ENCODE data around the gene IQSEC1. TPM values are rescaled to one million over a fixed set of nuclear protein-coding genes. Genes with fewer than 3 reads are reported as not detected.

IQSEC1 gene
- polyA plus RNA-seq, 1 donor (not counting 4 experiments of a cell fraction or from before 2014, with no cell fraction given), result 2.8 TPM

DNA sequence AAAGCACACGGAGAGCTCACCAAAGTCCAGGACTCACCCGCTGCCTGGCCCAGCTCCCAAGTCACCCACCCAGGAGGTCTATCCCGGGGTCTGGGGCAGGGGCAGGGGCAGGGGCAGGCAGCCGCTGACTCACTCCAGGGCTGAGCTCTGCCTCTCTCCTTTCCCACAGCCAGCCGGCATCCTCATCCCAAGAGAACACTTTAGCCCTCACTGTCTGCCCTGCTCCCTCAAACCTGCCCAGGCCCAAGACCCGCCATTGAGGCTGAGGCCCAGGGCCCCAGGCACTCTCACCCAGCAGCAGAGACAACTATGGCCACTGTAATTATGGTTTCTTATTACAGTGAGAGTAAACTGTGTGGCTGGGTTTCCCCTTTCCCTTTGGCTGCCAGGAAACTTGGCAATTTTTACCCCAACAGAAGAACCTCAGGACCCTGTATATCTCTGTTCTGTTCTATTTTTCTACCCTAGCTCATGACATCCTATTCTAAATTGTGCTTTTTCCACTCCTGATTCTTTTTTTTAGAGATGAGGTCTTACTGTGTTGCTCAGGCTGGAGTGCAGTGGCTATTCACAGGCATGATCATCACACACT lies 53.0 kb downstream of the IQSEC1 start:
- Histone ChIP-seq H3K9me1 (ENCODE audit: control insufficient read depth, extremely low read depth, insufficient read depth, low read length) (no peaks in the 10 kb centered on the region), H3K36me3 (ENCODE audit: control insufficient read depth in 2 of 2, extremely low read depth in 1 of 2, insufficient read depth in 2 of 2, low read length in 2 of 2) (no peaks in the 10 kb centered on the region), H4K20me1 (ENCODE audit: control insufficient read depth, extremely low read depth, insufficient read depth, low read length) (no peaks in the 10 kb centered on the region), H3K9me3 (ENCODE audit: control insufficient read depth, low read depth, low read length) (no peaks in the 10 kb centered on the region), H3K9ac (ENCODE audit: control insufficient read depth, extremely low read depth, insufficient read depth, low read length) (no peak overlapping the region), H3K4me3 (ENCODE audit: control insufficient read depth in 2 of 3, extremely low read depth in 1 of 3, insufficient read depth in 2 of 3, low read depth in 1 of 3, low read length in 3 of 3) (no peak overlapping the region), H2AFZ (ENCODE audit: control insufficient read depth, low read length) (no peak overlapping the region), H3K27ac (ENCODE audit: control insufficient read depth, insufficient read depth, low read length) (no peak overlapping the region), H3K27me3 (ENCODE audit: control insufficient read depth, extremely low read depth, insufficient read depth, low read length) (peaks cover 50% of the 10 kb centered on the region), H3K4me2 (ENCODE audit: control insufficient read depth, extremely low read depth, insufficient read depth, low read depth, low read length) (no peak overlapping the region), H3K4me1 (ENCODE audit: control insufficient read depth, extremely low read depth, insufficient read depth, low read length) (peaks cover 7% of the 10 kb centered on the region), H3K79me2 (ENCODE audit: control insufficient read depth, insufficient read depth, low read length) (no peaks in the 10 kb centered on the region)
- FAIRE-seq (no peak), DNase-seq (ENCODE audit: low read depth, low spot score) (no peak)
- dilution Hi-C loops (cut with MboI; ENCODE audit: extremely low pct_ligation_motif_present, low sequenced_read_pairs), result no loop called here
- TF ChIP-seq EZH2 (IDR thresholded peaks at IDR 0.05; ENCODE audit: low read length), result no peak
- TF ChIP-seq, protein P1, sequence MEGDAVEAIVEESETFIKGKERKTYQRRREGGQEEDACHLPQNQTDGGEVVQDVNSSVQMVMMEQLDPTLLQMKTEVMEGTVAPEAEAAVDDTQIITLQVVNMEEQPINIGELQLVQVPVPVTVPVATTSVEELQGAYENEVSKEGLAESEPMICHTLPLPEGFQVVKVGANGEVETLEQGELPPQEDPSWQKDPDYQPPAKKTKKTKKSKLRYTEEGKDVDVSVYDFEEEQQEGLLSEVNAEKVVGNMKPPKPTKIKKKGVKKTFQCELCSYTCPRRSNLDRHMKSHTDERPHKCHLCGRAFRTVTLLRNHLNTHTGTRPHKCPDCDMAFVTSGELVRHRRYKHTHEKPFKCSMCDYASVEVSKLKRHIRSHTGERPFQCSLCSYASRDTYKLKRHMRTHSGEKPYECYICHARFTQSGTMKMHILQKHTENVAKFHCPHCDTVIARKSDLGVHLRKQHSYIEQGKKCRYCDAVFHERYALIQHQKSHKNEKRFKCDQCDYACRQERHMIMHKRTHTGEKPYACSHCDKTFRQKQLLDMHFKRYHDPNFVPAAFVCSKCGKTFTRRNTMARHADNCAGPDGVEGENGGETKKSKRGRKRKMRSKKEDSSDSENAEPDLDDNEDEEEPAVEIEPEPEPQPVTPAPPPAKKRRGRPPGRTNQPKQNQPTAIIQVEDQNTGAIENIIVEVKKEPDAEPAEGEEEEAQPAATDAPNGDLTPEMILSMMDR (optimal IDR thresholded peaks at IDR 0.05 in 1 of 3, IDR thresholded peaks at IDR 0.05 in 1 of 3, conservative IDR thresholded peaks at IDR 0.05 in 1 of 3; ENCODE audit: extremely low read depth in 1 of 3, insufficient read depth in 2 of 3, low read length in 3 of 3), result no peak

GRCh38 chr3:13019243-13020095 lies 53.8 kb downstream of the IQSEC1 start:
- FAIRE-seq, result no peak
- peak overlapping the region; percentile 16 for H3K4me2 ChIP-seq (ENCODE audit: control insufficient read depth, extremely low read depth, insufficient read depth, low read depth, low read length)

More at GRCh38 chr3:13019243-13020095, 53.8 kb downstream of the IQSEC1 start:
- no peak for TF ChIP-seq EZH2 (IDR thresholded peaks at IDR 0.05; ENCODE audit: low read length)
- TF ChIP-seq, protein P1 (optimal IDR thresholded peaks at IDR 0.05 in 1 of 3, IDR thresholded peaks at IDR 0.05 in 1 of 3, conservative IDR thresholded peaks at IDR 0.05 in 1 of 3; ENCODE audit: extremely low read depth in 1 of 3, insufficient read depth in 2 of 3, low read length in 3 of 3), result no peak
- dilution Hi-C loops (cut with MboI; ENCODE audit: extremely low pct_ligation_motif_present, low sequenced_read_pairs), result no loop called here
- no peaks in the 10 kb centered on the region for H3K9me3 ChIP-seq (ENCODE audit: control insufficient read depth, low read depth, low read length)
- H3K9me1 ChIP-seq (ENCODE audit: control insufficient read depth, extremely low read depth, insufficient read depth, low read length), result no peaks in the 10 kb centered on the region
- no peaks in the 10 kb centered on the region for H4K20me1 ChIP-seq (ENCODE audit: control insufficient read depth, extremely low read depth, insufficient read depth, low read length)
- DNase-seq (ENCODE audit: low read depth, low spot score), result no peak
- H3K4me3 ChIP-seq (ENCODE audit: control insufficient read depth in 2 of 3, extremely low read depth in 1 of 3, insufficient read depth in 2 of 3, low read depth in 1 of 3, low read length in 3 of 3), result no peak overlapping the region
- H3K4me1 ChIP-seq (ENCODE audit: control insufficient read depth, extremely low read depth, insufficient read depth, low read length), result peaks cover 4% of the 10 kb centered on the region
- H3K27ac ChIP-seq (ENCODE audit: control insufficient read depth, insufficient read depth, low read length), result no peak overlapping the region
- peaks cover 50% of the 10 kb centered on the region for H3K27me3 ChIP-seq (ENCODE audit: control insufficient read depth, extremely low read depth, insufficient read depth, low read length)
- no peaks in the 10 kb centered on the region for H3K36me3 ChIP-seq (ENCODE audit: control insufficient read depth in 2 of 2, extremely low read depth in 1 of 2, insufficient read depth in 2 of 2, low read length in 2 of 2)
- no peak overlapping the region for H2AFZ ChIP-seq (ENCODE audit: control insufficient read depth, low read length)
- no peaks in the 10 kb centered on the region for H3K79me2 ChIP-seq (ENCODE audit: control insufficient read depth, insufficient read depth, low read length)
- no peak overlapping the region for H3K9ac ChIP-seq (ENCODE audit: control insufficient read depth, extremely low read depth, insufficient read depth, low read length)
